Measurements from ENCODE around the gene SUN3. TPM values are rescaled to one million over a fixed set of nuclear protein-coding genes. Genes with fewer than 3 reads are reported as not detected.

Gene SUN3
- total RNA-seq, 1 donor from 2014 or later: not detected

- peaks cover 7 to 16% of the 10 kb centered on the region in 2 donors for H3K4me1 ChIP-seq
- H3K9me3 ChIP-seq: no peaks in the 10 kb centered on the region
- intact Hi-C loops (cut with DNase I): loop anchor here (10.0 kb wide), 2 partner anchors 366 to 676 kb away; no protein-coding TSS in a partner anchor
- H3K27ac ChIP-seq: peak overlapping the region; percentile 76 to 89
- no peak overlapping the region for H3K4me3 ChIP-seq
- no peak for DNase-seq (ENCODE audit: low spot score in 2 of 2)
- H3K36me3 ChIP-seq: no peaks in the 10 kb centered on the region
- H3K27me3 ChIP-seq: no peaks in the 10 kb centered on the region
- TF ChIP-seq CTCF (IDR thresholded peaks at IDR 0.05): no peak
Measured at GRCh38 chr7:47940088-47941013, 88.6 kb downstream of the SUN3 start.

- Histone ChIP-seq H3K27me3 (no peaks in the 10 kb centered on the region), H3K9me3 (no peaks in the 10 kb centered on the region), H3K4me3 (no peak overlapping the region), H3K27ac (peak overlapping the region in 1 of 2 donors; percentile 89), H3K4me1 (peaks cover 7 to 16% of the 10 kb centered on the region in 2 donors), H3K36me3 (no peaks in the 10 kb centered on the region)
- no peak for DNase-seq (ENCODE audit: low spot score in 2 of 2)
- intact Hi-C loops (cut with DNase I): loop anchor here (10.0 kb wide), 2 partner anchors 365 to 675 kb away; no protein-coding TSS in a partner anchor
- TF ChIP-seq CTCF (IDR thresholded peaks at IDR 0.05): no peak
Measured at GRCh38 chr7:47939425-47940036, 89.4 kb downstream of the SUN3 start.

- intact Hi-C loops (cut with DNase I): no loop called here
- H3K27me3 ChIP-seq: no peaks in the 10 kb centered on the region
Measured at GRCh38 chr7:47938574-47939165, 90.2 kb downstream of the SUN3 start.

GRCh38 chr7:47937711-47938573 lies 91.0 kb downstream of the SUN3 start:
- H3K27me3 ChIP-seq: no peaks in the 10 kb centered on the region
- no peak overlapping the region for H3K4me3 ChIP-seq
- H3K27ac ChIP-seq: no peak overlapping the region
- no peaks in the 10 kb centered on the region for H3K36me3 ChIP-seq
- TF ChIP-seq CTCF (IDR thresholded peaks at IDR 0.05): no peak
- intact Hi-C loops (cut with DNase I): no loop called here
- peaks cover 7 to 16% of the 10 kb centered on the region in 2 donors for H3K4me1 ChIP-seq
- H3K9me3 ChIP-seq: no peaks in the 10 kb centered on the region
- no peak for DNase-seq (ENCODE audit: low spot score in 2 of 2)

More at GRCh38 chr7:47938574-47939165, 90.2 kb downstream of the SUN3 start:
- TF ChIP-seq CTCF (IDR thresholded peaks at IDR 0.05): no peak
- H3K4me1 ChIP-seq: peaks cover 7 to 16% of the 10 kb centered on the region in 2 donors
- H3K27ac ChIP-seq: no peak overlapping the region
- no peaks in the 10 kb centered on the region for H3K9me3 ChIP-seq
- no peak overlapping the region for H3K4me3 ChIP-seq
- no peak for DNase-seq (ENCODE audit: low spot score in 2 of 2)
- H3K36me3 ChIP-seq: no peaks in the 10 kb centered on the region

Other genes with a start within 250 kb of the SUN3 start
- gene PKD1L1, start 80.6 kb downstream of the SUN3 start, total RNA-seq: 1.1 TPM
- 30.4 TPM for gene HUS1, start 49.5 kb downstream of the SUN3 start, total RNA-seq
- not detected for gene C7orf57, start 6.4 kb upstream of the SUN3 start, total RNA-seq
- gene UPP1, start 60.2 kb upstream of the SUN3 start, total RNA-seq: 21.1 TPM
- gene ABCA13, start 142.4 kb upstream of the SUN3 start, total RNA-seq: not detected